K562 (cell line): ENCODE data around the gene CPED1. TPM values are rescaled to one million over a fixed set of nuclear protein-coding genes. Genes with fewer than 3 reads are reported as not detected.

Experiments
- ATAC-seq: fragments of 200-7000 bp; cut with Tn5 transposase; 3 replicates; pipeline ENCODE4 v1.9.1; 2020; ENCODE audit warnings: moderate library complexity
- BruUV-seq: library from RNA; stranded (reverse); fragments of 400-500 nt; replicated peaks from 2 replicates; lab custom pipeline; 2021; lab: Mats Ljungman, UMichigan
- CTCF ChIA-PET: fragments of 300-600 bp; formaldehyde crosslinking; extraction: SDS; loops from one replicate; lab custom pipeline; 2021; ENCODE audit warnings: low intra/inter-chr PET ratio; lab: Yijun Ruan, JAX
- POLR2A ChIA-PET: fragments of 300-600, 350-650 bp; sonication (Branson Sonifier 250); formaldehyde crosslinking; extraction: SDS; loops from one replicate; lab custom pipeline; 2021; ENCODE audit warnings: antibody characterized with exemption, inconsistent platforms; lab: Yijun Ruan, JAX
- DNase-seq, 4 experiments: peaks; one replicate each; pipeline versions ENCODE4 v3.0.0 to v3.0.0-alpha.2; 2011 to 2018; ENCODE audit warnings: low spot score in 3 of 4, mixed read lengths in 3 of 4; ENCODE audit errors: extremely low read depth in 1 of 4
- FAIRE-seq: peaks from 2 replicates; lab custom pipeline; 2011; peaks lifted over from hg19 to GRCh38; lab: Jason Lieb, UNC
- H2AFZ ChIP-seq: 2 replicates; pipeline ENCODE4 v1.6.0; 2011; ENCODE audit warnings: low read depth, low read length, control low read depth, inconsistent platforms
- H3K27ac ChIP-seq: fragments of 200-600 bp; 3 replicates; pipeline ENCODE4 v1.8.0; 2011; ENCODE audit warnings: low read depth, mild to moderate bottlenecking, control low read depth, inconsistent platforms, low read length, moderate library complexity, mixed read lengths; ENCODE audit errors: extremely low read depth
- H3K27me3 ChIP-seq, 2 experiments: fragments of 300-600 bp in 1 of 2; 2 replicates in 1 of 2; 3 replicates in 1 of 2; pipeline versions ENCODE4 v1.6.0 to v1.8.0; 2011; ENCODE audit warnings: inconsistent platforms in 2 of 2, low read length in 2 of 2, mild to moderate bottlenecking in 1 of 2, mixed read lengths in 1 of 2, moderate library complexity in 1 of 2; ENCODE audit not compliant: control insufficient read depth in 2 of 2, insufficient read depth in 2 of 2
- H3K36me3 ChIP-seq: fragments of 300-600 bp; 3 replicates; pipeline ENCODE4 v1.8.0; 2011; ENCODE audit warnings: mild to moderate bottlenecking, low read length, inconsistent platforms; ENCODE audit not compliant: control insufficient read depth, insufficient read depth
- H3K4me1 ChIP-seq, 2 experiments: fragments of 200-600 bp in 1 of 2; replicated peaks in 1 of 2; 2 replicates in 1 of 2; 3 replicates in 1 of 2; pipeline versions ENCODE4 v1.5.1 to v1.8.0; 2011; ENCODE audit warnings: inconsistent platforms in 2 of 2, low read length in 2 of 2, mild to moderate bottlenecking in 1 of 2, mixed read lengths in 1 of 2, moderate library complexity in 1 of 2; ENCODE audit not compliant: control insufficient read depth in 2 of 2, insufficient read depth in 2 of 2
- H3K4me2 ChIP-seq: 2 replicates; pipeline ENCODE4 v1.6.1; 2011; ENCODE audit warnings: low read length, control low read depth, inconsistent platforms, mixed read lengths; ENCODE audit not compliant: insufficient read depth
- H3K4me3 ChIP-seq: fragments of 200-600 bp; sonication (generic), shearing (Covaris generic); 2 replicates; pipeline ENCODE4 v1.5.1; 2016; ENCODE audit warnings: control low read depth, inconsistent platforms
- H3K79me2 ChIP-seq: fragments of 200-600 bp; 3 replicates; pipeline ENCODE4 v1.8.0; 2011; ENCODE audit warnings: low read length, inconsistent platforms; ENCODE audit not compliant: control insufficient read depth, insufficient read depth
- H3K9ac ChIP-seq, 2 experiments: 2 replicates each; pipeline versions ENCODE4 v1.6.0 to v1.6.1; 2011; ENCODE audit warnings: low read depth in 2 of 2, low read length in 2 of 2, control low read depth in 1 of 2, inconsistent platforms in 1 of 2, mild to moderate bottlenecking in 1 of 2, mixed read lengths in 1 of 2; ENCODE audit not compliant: insufficient read depth in 1 of 2
- H3K9me1 ChIP-seq: one replicate; pipeline ENCODE4 v1.6.0; 2011; ENCODE audit warnings: inconsistent platforms, mild to moderate bottlenecking, low read length, moderate library complexity; ENCODE audit not compliant: control insufficient read depth, insufficient read depth
- H3K9me3 ChIP-seq: replicated peaks from 2 replicates; pipeline ENCODE4 v1.5.1; 2011; ENCODE audit warnings: low read depth, low read length, inconsistent platforms; ENCODE audit not compliant: control insufficient read depth, insufficient read depth
- H4K20me1 ChIP-seq: replicated peaks from 2 replicates; pipeline ENCODE4 v1.6.1; 2011; ENCODE audit warnings: low read length, inconsistent platforms, mixed read lengths; ENCODE audit not compliant: control insufficient read depth, insufficient read depth
- ARID1B ChIP-seq: fragments of 450-650 bp; IDR thresholded peaks from 2 replicates; pipeline ENCODE4 v1.6.1; 2016; ENCODE audit warnings: antibody characterized with exemption, mild to moderate bottlenecking, inconsistent platforms
- BACH1 ChIP-seq: fragments of 200-800 bp; sonication (Bioruptor generic); IDR thresholded peaks from 2 replicates; pipeline ENCODE4 v1.6.1; 2016; ENCODE audit warnings: missing genetic modification characterization, missing compliant biosample characterization
- CHAMP1 ChIP-seq: fragments of 450-650 bp; IDR thresholded peaks from 2 replicates; pipeline ENCODE4 v1.6.1; 2016; ENCODE audit warnings: mild to moderate bottlenecking
- DMBX1 ChIP-seq: fragments of 250-450 bp; sonication (Bioruptor Pico); IDR thresholded peaks from 2 replicates; pipeline ENCODE4 v1.8.0; 2022; ENCODE audit warnings: inconsistent platforms, mild to moderate bottlenecking, moderate library complexity, borderline replicate concordance
- ELF4 ChIP-seq: fragments of 450-650 bp; formaldehyde crosslinking; IDR thresholded peaks from 2 replicates; pipeline ENCODE4 v1.4.0; 2022; ENCODE audit warnings: missing genetic modification characterization
- ETV5 ChIP-seq: sonication (generic); formaldehyde crosslinking; IDR thresholded peaks from 2 replicates; pipeline ENCODE4 v1.4.0; 2020; ENCODE audit warnings: low read depth, mild to moderate bottlenecking, missing genetic modification reagents
- NR2F6 ChIP-seq: fragments of 450-650 bp; formaldehyde crosslinking; IDR thresholded peaks from 2 replicates; pipeline ENCODE4 v1.4.0; 2020; ENCODE audit warnings: mild to moderate bottlenecking
- POLR2A ChIP-seq: fragments of 450-650 bp; conservative IDR thresholded peaks from 2 replicates; pipeline ENCODE4 v1.6.1; 2016
- STAT5B ChIP-seq: fragments of 250-450 bp; sonication (Bioruptor Pico); IDR thresholded peaks from 2 replicates; pipeline ENCODE4 v1.8.0; 2021; ENCODE audit warnings: mild to moderate bottlenecking, inconsistent platforms
- TAF7 ChIP-seq: fragments of 450-650 bp; IDR thresholded peaks from 2 replicates; pipeline ENCODE4 v1.6.1; 2016; ENCODE audit warnings: missing genetic modification characterization, missing compliant biosample characterization
- ZNF444 ChIP-seq: fragments of 250-450 bp; sonication (Bioruptor Pico); IDR thresholded peaks from 2 replicates; pipeline ENCODE4 v1.4.0; 2020; ENCODE audit warnings: mild to moderate bottlenecking, moderate library complexity
- ZNF583 ChIP-seq: fragments of 250-450 bp; sonication (Bioruptor Pico); IDR thresholded peaks from 2 replicates; pipeline ENCODE4 v1.4.0; 2020
- ZNF668 ChIP-seq: fragments of 250-450 bp; sonication (Bioruptor Pico); IDR thresholded peaks from 2 replicates; pipeline ENCODE4 v1.8.0; 2022; ENCODE audit warnings: mild to moderate bottlenecking, inconsistent platforms
- in situ Hi-C: fragments of 300-500 bp; cut with MboI; formaldehyde crosslinking; loops from 4 replicates; pipeline ENCODE4 v1.15.0; 2018; ENCODE audit warnings: inconsistent platforms, mixed read lengths
- intact Hi-C: fragments of 100-400 bp; cut with micrococcal nuclease; formaldehyde crosslinking; loops from 2 replicates; pipeline ENCODE4 v1.14.2; 2022
- polyA plus RNA-seq, 8 experiments: library from polyadenylated mRNA; depleted of rRNA in 4 of 8; stranded (reverse) in 5 of 8; unstranded in 3 of 8; fragments of >200 nt; fragmentation: Nextera tagmentation in 2 of 8; fragmentation: Illumina TruSeq in 1 of 8; extraction: Ambion mirVana in 2 of 8; extraction: Trizol in 1 of 8; gene quantifications; 2 replicates each; pipeline versions ENCODE4 v1.2.1 to v1.2.3, GENCODE V29; 2011 to 2014; ENCODE audit warnings: inconsistent platforms in 1 of 8, missing spikeins in 1 of 8
- total RNA-seq, 7 experiments: library from RNA; depleted of rRNA in 6 of 7; stranded (reverse); fragments of >200 nt in 6 of 7; fragmentation: Illumina TruSeq in 2 of 7; extraction: Trizol in 2 of 7; gene quantifications; 2 replicates each; pipeline versions ENCODE4 v1.2.1 to v1.2.3, GENCODE V29; 2011 to 2021; ENCODE audit warnings: low replicate concordance in 1 of 7
- TF ChIP-seq, protein P1 (sequence below): sonication (generic); formaldehyde crosslinking; IDR thresholded peaks from 2 replicates; pipeline ENCODE4 v1.9.0; 2022; ENCODE audit warnings: mild to moderate bottlenecking, missing genetic modification reagents
- TF ChIP-seq, protein P2 (sequence below), 3 experiments: IDR thresholded peaks in 2 of 3; conservative IDR thresholded peaks in 1 of 3; 2 replicates each; pipeline ENCODE4 v1.5.1; 2011 to 2012; ENCODE audit warnings: low read length in 3 of 3, mild to moderate bottlenecking in 3 of 3, control low read depth in 2 of 3, improper control_type of control experiment in 1 of 3, inconsistent platforms in 1 of 3, low read depth in 1 of 3, mixed read lengths in 1 of 3, moderate library complexity in 1 of 3; ENCODE audit not compliant: insufficient read depth in 2 of 3

Gene CPED1
- total and polyA plus RNA-seq, 9 of the 15 experiments (the other 6 are each of a cell fraction or from before 2014, with no cell fraction given), result 195 to 393 (median 290) TPM

DNA sequence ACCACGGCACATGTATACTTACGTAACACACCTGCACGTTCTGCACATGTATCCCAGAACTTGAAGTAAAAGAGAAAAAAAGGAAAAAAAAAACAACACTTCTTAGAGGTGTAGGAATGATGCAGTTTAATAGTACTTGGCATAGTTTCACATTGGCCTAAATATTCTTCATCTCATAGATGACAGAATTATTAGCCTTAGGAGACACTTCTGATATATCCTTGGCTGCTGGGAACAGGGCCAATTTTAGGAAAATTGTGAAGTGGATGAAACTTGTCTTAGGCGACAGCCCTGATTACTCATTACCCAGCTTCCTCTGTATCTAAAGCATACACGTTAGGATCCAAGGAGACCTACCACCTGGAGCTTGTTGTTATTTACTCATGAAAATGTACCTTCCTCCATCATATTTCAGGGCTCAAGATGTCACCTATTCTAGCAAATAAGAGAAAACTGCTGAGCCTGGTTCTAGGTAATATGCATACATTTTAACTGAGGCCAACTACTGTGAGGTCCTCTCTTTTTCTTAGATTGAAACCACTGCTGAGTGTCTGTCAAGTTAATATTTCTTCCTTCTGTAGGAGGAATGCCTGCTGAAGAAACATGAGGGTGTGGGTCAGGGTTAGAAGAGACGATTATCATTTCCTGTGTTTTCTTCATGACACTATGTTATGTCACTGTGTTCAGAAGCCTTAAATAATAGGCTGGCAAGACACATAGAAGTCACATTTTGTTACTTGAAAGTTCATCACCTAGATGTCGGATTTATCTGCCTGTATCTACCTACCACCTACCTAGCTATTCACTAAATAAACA is 44.3 kb downstream of the CPED1 start (continued):
- TF ChIP-seq ARID1B, result peak; percentile 40; the same call in 1 of the 2 replicates
- peak; percentile 27; the same call in 1 of the 2 replicates for TF ChIP-seq DMBX1 (CRISPR knock-in tag)
- no peak for TF ChIP-seq STAT5B
- TF ChIP-seq, protein P1, sequence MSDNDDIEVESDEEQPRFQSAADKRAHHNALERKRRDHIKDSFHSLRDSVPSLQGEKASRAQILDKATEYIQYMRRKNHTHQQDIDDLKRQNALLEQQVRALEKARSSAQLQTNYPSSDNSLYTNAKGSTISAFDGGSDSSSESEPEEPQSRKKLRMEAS (CRISPR knock-in tag), result no peak
- TF ChIP-seq ZNF668, result no peak
- TF ChIP-seq ETV5 (CRISPR knock-in tag), result 0 out of 2 replicates have a peak, but pooled peaks have one; percentile 21
- no peak; the same call in 1 of the 2 replicates for TF ChIP-seq ZNF444

DNA sequence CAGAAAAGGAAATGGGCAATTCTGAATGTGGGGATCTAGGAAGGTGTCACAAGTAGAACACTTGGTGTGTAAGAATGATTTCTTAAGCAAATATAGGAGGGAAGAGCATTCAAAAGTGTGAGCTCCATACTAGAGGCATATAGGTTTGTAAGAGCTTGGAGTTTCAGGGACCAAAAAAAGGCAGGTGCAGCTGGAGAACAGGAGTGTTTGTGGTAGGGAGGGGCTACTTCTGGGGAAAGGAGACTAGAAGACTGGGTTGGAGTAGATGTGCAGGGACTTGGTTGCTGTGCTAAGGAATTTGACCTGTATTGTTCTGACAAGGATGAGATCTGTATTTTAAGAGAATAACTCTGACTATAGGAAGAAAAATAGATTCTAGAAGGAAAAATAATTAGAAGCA is 46.4 kb downstream of the CPED1 start:
- Histone ChIP-seq H3K9me3 (no peaks in the 10 kb centered on the region), H3K4me3 (no peak overlapping the region), H3K36me3 (peaks cover 52% of the 10 kb centered on the region), H3K27me3 (no peaks in the 10 kb centered on the region), H2AFZ (no peak overlapping the region), H4K20me1 (no peaks in the 10 kb centered on the region), H3K4me1 (peaks cover 8 to 50% of the 10 kb centered on the region in 2 experiments; a peak in 4 of 5 replicates), H3K27ac (peak overlapping the region; percentile 7; the same call in 1 of the 3 replicates), H3K9ac (no peak overlapping the region), H3K4me2 (no peak overlapping the region), H3K79me2 (peaks cover 98% of the 10 kb centered on the region), H3K9me1 (no peaks in the 10 kb centered on the region)
- intact Hi-C loops (no loop called here), in situ Hi-C loops (no loop called here)
- FAIRE-seq (no peak), DNase-seq (peak in 3 of 4 experiments; percentile 39 to 54 (median 48)), ATAC-seq (0 out of 3 replicates have a peak, but pooled peaks have one; percentile 1)
- ChIA-PET POLR2A (interaction anchor here (0.7 to 2.1 kb wide), 7 partner anchors 10 to 84 kb away, joined by 3 to 8 read pairs (median 3); partner anchors contain the start of gene ING3), CTCF (no interaction called here)
- BruUV-seq, result no TSS peak
- TF ChIP-seq BACH1, result no peak
- 0 out of 2 replicates have a peak, but pooled peaks have one; percentile 54 for TF ChIP-seq ELF4 (CRISPR knock-in tag)
- no peak for TF ChIP-seq ARID1B
- TF ChIP-seq POLR2A, result peak; percentile 51
- TF ChIP-seq TAF7 (tag), result no peak
- TF ChIP-seq, protein P2, sequence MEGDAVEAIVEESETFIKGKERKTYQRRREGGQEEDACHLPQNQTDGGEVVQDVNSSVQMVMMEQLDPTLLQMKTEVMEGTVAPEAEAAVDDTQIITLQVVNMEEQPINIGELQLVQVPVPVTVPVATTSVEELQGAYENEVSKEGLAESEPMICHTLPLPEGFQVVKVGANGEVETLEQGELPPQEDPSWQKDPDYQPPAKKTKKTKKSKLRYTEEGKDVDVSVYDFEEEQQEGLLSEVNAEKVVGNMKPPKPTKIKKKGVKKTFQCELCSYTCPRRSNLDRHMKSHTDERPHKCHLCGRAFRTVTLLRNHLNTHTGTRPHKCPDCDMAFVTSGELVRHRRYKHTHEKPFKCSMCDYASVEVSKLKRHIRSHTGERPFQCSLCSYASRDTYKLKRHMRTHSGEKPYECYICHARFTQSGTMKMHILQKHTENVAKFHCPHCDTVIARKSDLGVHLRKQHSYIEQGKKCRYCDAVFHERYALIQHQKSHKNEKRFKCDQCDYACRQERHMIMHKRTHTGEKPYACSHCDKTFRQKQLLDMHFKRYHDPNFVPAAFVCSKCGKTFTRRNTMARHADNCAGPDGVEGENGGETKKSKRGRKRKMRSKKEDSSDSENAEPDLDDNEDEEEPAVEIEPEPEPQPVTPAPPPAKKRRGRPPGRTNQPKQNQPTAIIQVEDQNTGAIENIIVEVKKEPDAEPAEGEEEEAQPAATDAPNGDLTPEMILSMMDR (IDR thresholded peaks at IDR 0.05 in 2 of 3, conservative IDR thresholded peaks at IDR 0.05 in 1 of 3; ENCODE audit: insufficient read depth in 2 of 3, low read depth in 1 of 3, low read length in 3 of 3), result no peak
- no peak for TF ChIP-seq ZNF583 (CRISPR knock-in tag)
- TF ChIP-seq NR2F6, result no peak
- no peak for TF ChIP-seq CHAMP1
